BLaER1 treated with 17β-estradiol and CSF1 and Interleukin-3, amounts not matched to agents 10 nM and 100 nM (cell line): ENCODE results near the gene ORC6.
A peak's percentile ranks its signal among the peaks of the same experiment; 100 is the strongest.

Source experiments
- H3K27ac ChIP-seq, 11 experiments: shearing (Covaris generic); formaldehyde crosslinking; 2 replicates each; pipeline ENCODE4 v1.8.1; 2022
- H3K27me3 ChIP-seq, 11 experiments: shearing (Covaris generic); formaldehyde crosslinking; 2 replicates each; pipeline ENCODE4 v1.8.1; 2022
- H3K36me3 ChIP-seq, 11 experiments: shearing (Covaris generic); formaldehyde crosslinking; 2 replicates each; pipeline ENCODE4 v1.8.1; 2022
- H3K4me1 ChIP-seq, 10 experiments: shearing (Covaris generic); formaldehyde crosslinking; 2 replicates each; pipeline ENCODE4 v1.8.1; 2022
- H3K4me2 ChIP-seq, 11 experiments: shearing (Covaris generic); formaldehyde crosslinking; 2 replicates each; pipeline ENCODE4 v1.8.1; 2022
- H3K4me3 ChIP-seq, 10 experiments: shearing (Covaris generic); formaldehyde crosslinking; 2 replicates each; pipeline ENCODE4 v1.8.1; 2022
- H3K9ac ChIP-seq, 11 experiments: shearing (Covaris generic); formaldehyde crosslinking; 2 replicates each; pipeline ENCODE4 v1.8.1; 2022
- H3K9me3 ChIP-seq, 11 experiments: shearing (Covaris generic); formaldehyde crosslinking; replicated peaks in 1 of 11; 2 replicates each; pipeline ENCODE4 v1.8.1; 2022
- H4K20me1 ChIP-seq, 11 experiments: shearing (Covaris generic); formaldehyde crosslinking; 2 replicates each; pipeline ENCODE4 v1.8.1; 2022
- Cebpa-rat ChIP-seq, 11 experiments: shearing (Covaris generic); IDR thresholded peaks; 2 replicates each; pipeline ENCODE4 v1.8.1; 2022

The ORC6 gene

GRCh38 chr16:46721885-46722284 lies 32.4 kb downstream of the ORC6 start:
- no peaks in the 10 kb centered on the region for H3K36me3 ChIP-seq
- no peaks in the 10 kb centered on the region for H4K20me1 ChIP-seq
- no peak overlapping the region for H3K4me3 ChIP-seq
- H3K4me1 ChIP-seq: peaks cover 0 to 8% (median 6%) of the 10 kb centered on the region in 10 experiments; a peak in 12 of 20 replicates
- peak overlapping the region in 4 of 11 experiments; percentile 15 to 42 (median 24); a peak in 5 of 22 replicates for H3K4me2 ChIP-seq
- H3K27ac ChIP-seq: no peak overlapping the region
- TF ChIP-seq Cebpa-rat (IDR thresholded peaks at IDR 0.05): no peak
- no peaks in the 10 kb centered on the region for H3K27me3 ChIP-seq
- peaks cover 14 to 31% (median 22%) of the 10 kb centered on the region in 11 experiments; a peak in 20 of 22 replicates for H3K9me3 ChIP-seq
- no peak overlapping the region for H3K9ac ChIP-seq

GRCh38 chr16:46727184-46727583 lies 37.7 kb downstream of the ORC6 start:
- H3K27ac ChIP-seq: no peak overlapping the region
- no peak for TF ChIP-seq Cebpa-rat (IDR thresholded peaks at IDR 0.05)
- H3K4me3 ChIP-seq: no peak overlapping the region
- H3K9ac ChIP-seq: no peak overlapping the region
- peaks cover 2 to 5% (median 3%) of the 10 kb centered on the region in 10 experiments; a peak in 18 of 20 replicates for H3K4me1 ChIP-seq
- no peaks in the 10 kb centered on the region for H4K20me1 ChIP-seq
- no peaks in the 10 kb centered on the region for H3K27me3 ChIP-seq
- H3K9me3 ChIP-seq: peaks cover 14 to 31% (median 22%) of the 10 kb centered on the region in 11 experiments; a peak in 20 of 22 replicates
- no peaks in the 10 kb centered on the region for H3K36me3 ChIP-seq
- no peak overlapping the region for H3K4me2 ChIP-seq

- H3K4me3 ChIP-seq: no peak overlapping the region
- TF ChIP-seq Cebpa-rat (IDR thresholded peaks at IDR 0.05): no peak
- H3K9me3 ChIP-seq: peaks cover 14 to 31% (median 22%) of the 10 kb centered on the region in 11 experiments; a peak in 20 of 22 replicates
- H3K9ac ChIP-seq: no peak overlapping the region
- no peaks in the 10 kb centered on the region for H3K27me3 ChIP-seq
- no peaks in the 10 kb centered on the region for H4K20me1 ChIP-seq
- peaks cover 6 to 8% (median 7%) of the 10 kb centered on the region in 10 experiments; a peak in 18 of 20 replicates for H3K4me1 ChIP-seq
- H3K36me3 ChIP-seq: no peaks in the 10 kb centered on the region
- H3K4me2 ChIP-seq: no peak overlapping the region
- H3K27ac ChIP-seq: no peak overlapping the region
Observed at GRCh38 chr16:46727630-46728029, 38.2 kb downstream of the ORC6 start.

GRCh38 chr16:46728806-46729205 lies 39.3 kb downstream of the ORC6 start:
- no peak for TF ChIP-seq Cebpa-rat (IDR thresholded peaks at IDR 0.05)
- no peak overlapping the region for H3K4me3 ChIP-seq
- H4K20me1 ChIP-seq: no peaks in the 10 kb centered on the region

GRCh38 chr16:46729326-46729995 lies 40.0 kb downstream of the ORC6 start:
- Histone ChIP-seq H3K27ac (no peak overlapping the region), H4K20me1 (no peaks in the 10 kb centered on the region)

More at GRCh38 chr16:46728806-46729205, 39.3 kb downstream of the ORC6 start:
- H3K27me3 ChIP-seq: no peaks in the 10 kb centered on the region
- peaks cover 14 to 24% (median 21%) of the 10 kb centered on the region in 11 experiments; a peak in 20 of 22 replicates for H3K9me3 ChIP-seq
- H3K4me1 ChIP-seq: peaks cover 6 to 10% (median 9%) of the 10 kb centered on the region in 10 experiments; a peak in 18 of 20 replicates
- H3K4me2 ChIP-seq: no peak overlapping the region
- no peak overlapping the region for H3K27ac ChIP-seq
- H3K9ac ChIP-seq: no peak overlapping the region
- no peaks in the 10 kb centered on the region for H3K36me3 ChIP-seq

GRCh38 chr16:46730126-46730525 lies 40.7 kb downstream of the ORC6 start:
- H3K4me1 ChIP-seq: peaks cover 6 to 10% (median 9%) of the 10 kb centered on the region in 10 experiments; a peak in 18 of 20 replicates
- no peak for TF ChIP-seq Cebpa-rat (IDR thresholded peaks at IDR 0.05)

More at GRCh38 chr16:46729326-46729995, 40.0 kb downstream of the ORC6 start:
- H3K9ac ChIP-seq: no peak overlapping the region
- peaks cover 6 to 10% (median 9%) of the 10 kb centered on the region in 10 experiments; a peak in 18 of 20 replicates for H3K4me1 ChIP-seq
- H3K27me3 ChIP-seq: no peaks in the 10 kb centered on the region
- H3K36me3 ChIP-seq: no peaks in the 10 kb centered on the region
- no peak for TF ChIP-seq Cebpa-rat (IDR thresholded peaks at IDR 0.05)
- H3K4me2 ChIP-seq: no peak overlapping the region
- H3K9me3 ChIP-seq: peaks cover 14 to 19% (median 17%) of the 10 kb centered on the region in 11 experiments; a peak in 20 of 22 replicates
- H3K4me3 ChIP-seq: no peak overlapping the region

GRCh38 chr16:46730801-46731690 lies 41.6 kb downstream of the ORC6 start:
- H3K27me3 ChIP-seq: no peaks in the 10 kb centered on the region
- H3K9ac ChIP-seq: no peak overlapping the region
- no peak overlapping the region for H3K27ac ChIP-seq
- no peak overlapping the region for H3K4me2 ChIP-seq
- H3K4me3 ChIP-seq: no peak overlapping the region
- H3K36me3 ChIP-seq: no peaks in the 10 kb centered on the region
- peaks cover 6 to 10% (median 9%) of the 10 kb centered on the region in 10 experiments; a peak in 18 of 20 replicates for H3K4me1 ChIP-seq
- TF ChIP-seq Cebpa-rat (IDR thresholded peaks at IDR 0.05): no peak
- H4K20me1 ChIP-seq: no peaks in the 10 kb centered on the region
- H3K9me3 ChIP-seq: peaks cover 3% of the 10 kb centered on the region in 11 experiments; a peak in 17 of 22 replicates

More at GRCh38 chr16:46730126-46730525, 40.7 kb downstream of the ORC6 start:
- Histone ChIP-seq H3K27me3 (no peaks in the 10 kb centered on the region), H3K9ac (no peak overlapping the region), H3K27ac (no peak overlapping the region), H4K20me1 (no peaks in the 10 kb centered on the region), H3K4me3 (no peak overlapping the region), H3K9me3 (peaks cover 11 to 13% (median 12%) of the 10 kb centered on the region in 11 experiments; a peak in 19 of 22 replicates), H3K4me2 (no peak overlapping the region), H3K36me3 (no peaks in the 10 kb centered on the region)

- Histone ChIP-seq H3K4me2 (peak overlapping the region in 10 of 11 experiments; percentile 7 to 63 (median 34); a peak in 13 of 22 replicates), H4K20me1 (no peaks in the 10 kb centered on the region), H3K9me3 (no peaks in the 10 kb centered on the region), H3K4me1 (peaks cover 6 to 10% (median 9%) of the 10 kb centered on the region in 10 experiments; a peak in 18 of 20 replicates), H3K9ac (0 out of 22 replicates have a peak overlapping the region, but pooled peaks of 1 of the 11 experiments have one; percentile 3), H3K27ac (no peak overlapping the region), H3K36me3 (no peaks in the 10 kb centered on the region), H3K4me3 (no peak overlapping the region), H3K27me3 (no peaks in the 10 kb centered on the region)
- TF ChIP-seq Cebpa-rat (IDR thresholded peaks at IDR 0.05): no peak
Observed at GRCh38 chr16:46731691-46732555, 42.5 kb downstream of the ORC6 start.
